ENCODE data around the gene TCTN1. TPM values are rescaled to one million over a fixed set of nuclear protein-coding genes. Genes with fewer than 3 reads are reported as not detected.
"Not testable (repeated sequence)": the region's sequence is repeated elsewhere in the genome, so short reads cannot be mapped to it uniquely, and the experiment has no call there.

The TCTN1 gene
- total RNA-seq, 2 experiments from 2014 or later, result 11.8 to 13.4 TPM

- POLR2A ChIA-PET, result interaction anchor here (0.6 to 0.7 kb wide), 2 partner anchors 79 to 116 kb away, joined by 3 to 5 read pairs; no protein-coding TSS in a partner anchor
- CTCF ChIA-PET, result interaction anchor here (1.5 to 3.0 kb wide), 2 partner anchors 148 to 161 kb away, joined by 3 to 10 read pairs; partner anchors contain the start of gene FAM216A
Observed at GRCh38 chr12:110616471-110617115, 2.7 kb downstream of the TCTN1 start.

GRCh38 chr12:110619534-110619953 lies 5.6 kb downstream of the TCTN1 start:
- ChIA-PET CTCF (interaction anchor here (0.9 to 1.3 kb wide), 5 partner anchors 8 to 149 kb away, joined by 3 read pairs; no protein-coding TSS in a partner anchor), POLR2A (interaction anchor here (1.0 to 1.5 kb wide), 2 partner anchors 120 to 157 kb away, joined by 3 read pairs; no protein-coding TSS in a partner anchor)

- CTCF ChIA-PET, result interaction anchor here (1.0 kb wide), 1 partner anchor 272 kb away, joined by 3 read pairs; no protein-coding TSS in a partner anchor
- POLR2A ChIA-PET, result no interaction called here
Observed at GRCh38 chr12:110622582-110622981, 8.7 kb downstream of the TCTN1 start.

- ChIA-PET POLR2A (no interaction called here), CTCF (interaction anchor here (0.9 kb wide), 1 partner anchor 26 kb away, joined by 3 read pairs; no protein-coding TSS in a partner anchor)
Observed at GRCh38 chr12:110627500-110628195, 13.7 kb downstream of the TCTN1 start.

GRCh38 chr12:110635055-110635454 lies 21.1 kb downstream of the TCTN1 start:
- POLR2A ChIA-PET, result no interaction called here
- CTCF ChIA-PET, result no interaction called here

GRCh38 chr12:110636516-110636915 lies 22.6 kb downstream of the TCTN1 start:
- ChIA-PET POLR2A (no interaction called here), CTCF (no interaction called here)

- ChIA-PET POLR2A (no interaction called here), CTCF (interaction anchor here (0.6 kb wide), 2 partner anchors 17 to 18 kb away, joined by 3 read pairs; no protein-coding TSS in a partner anchor)
Observed at GRCh38 chr12:110637869-110638441, 24.0 kb downstream of the TCTN1 start.

GRCh38 chr12:110638796-110639195 lies 24.9 kb downstream of the TCTN1 start:
- CTCF ChIA-PET, result no interaction called here
- POLR2A ChIA-PET, result no interaction called here

- ChIA-PET CTCF (no interaction called here), POLR2A (interaction anchor here (0.5 kb wide), 1 partner anchor 15 kb away, joined by 5 read pairs; no protein-coding TSS in a partner anchor)
Observed at GRCh38 chr12:110639336-110640141, 25.6 kb downstream of the TCTN1 start.

- CTCF ChIA-PET, result no interaction called here
- POLR2A ChIA-PET, result interaction anchor here (0.5 kb wide), 1 partner anchor 16 kb away, joined by 5 read pairs; no protein-coding TSS in a partner anchor
Observed at GRCh38 chr12:110640275-110641025, 26.5 kb downstream of the TCTN1 start.

GRCh38 chr12:110641521-110641920 lies 27.6 kb downstream of the TCTN1 start:
- ChIA-PET CTCF (no interaction called here), POLR2A (no interaction called here)

GRCh38 chr12:110647631-110648040 lies 33.7 kb downstream of the TCTN1 start:
- CTCF ChIA-PET, result no interaction called here
- POLR2A ChIA-PET, result interaction anchor here (0.7 kb wide), 1 partner anchor 176 kb away, joined by 3 read pairs; no protein-coding TSS in a partner anchor

- POLR2A ChIA-PET, result interaction anchor here (0.6 kb wide), 1 partner anchor 65 kb away, joined by 3 read pairs; no protein-coding TSS in a partner anchor
- CTCF ChIA-PET, result interaction anchor here (0.9 kb wide), 1 partner anchor 16 kb away, joined by 5 read pairs; no protein-coding TSS in a partner anchor
Observed at GRCh38 chr12:110649341-110649847, 35.5 kb downstream of the TCTN1 start.

- POLR2A ChIA-PET, CTCF ChIA-PET: not testable (repeated sequence)
Observed at GRCh38 chr12:110654238-110654637, 40.3 kb downstream of the TCTN1 start.

- CTCF ChIA-PET, result interaction anchor here (1.1 kb wide), 1 partner anchor 225 kb away, joined by 3 read pairs; no protein-coding TSS in a partner anchor
- POLR2A ChIA-PET, result no interaction called here
Observed at GRCh38 chr12:110656071-110656655, 42.2 kb downstream of the TCTN1 start.

GRCh38 chr12:110657747-110658146 lies 43.8 kb downstream of the TCTN1 start:
- ChIA-PET POLR2A (no interaction called here), CTCF (no interaction called here)

GRCh38 chr12:110658242-110658641 lies 44.3 kb downstream of the TCTN1 start:
- POLR2A ChIA-PET, result no interaction called here

GRCh38 chr12:110658878-110659277 lies 44.9 kb downstream of the TCTN1 start:
- ChIA-PET CTCF (no interaction called here), POLR2A (no interaction called here)

More at GRCh38 chr12:110658242-110658641, 44.3 kb downstream of the TCTN1 start:
- CTCF ChIA-PET, result no interaction called here

All from activated CD8-positive, alpha-beta memory T cell treated with anti-CD3 and anti-CD28 coated beads for 36 hours (primary cell).